HG02943 (cell line): Measurements from ENCODE around the gene RPS29.
"Not testable (repeated sequence)": the region's sequence is repeated elsewhere in the genome, so short reads cannot be mapped to it uniquely, and the experiment has no call there.

Experiments
- ATAC-seq: cut with Tn5 transposase; IDR thresholded peaks from one replicate; pipeline ENCODE4 v1.9.1; 2021; ENCODE audit warnings: mild to moderate bottlenecking, low read depth, moderate library complexity; ENCODE audit not compliant: unreplicated experiment

The RPS29 gene

DNA sequence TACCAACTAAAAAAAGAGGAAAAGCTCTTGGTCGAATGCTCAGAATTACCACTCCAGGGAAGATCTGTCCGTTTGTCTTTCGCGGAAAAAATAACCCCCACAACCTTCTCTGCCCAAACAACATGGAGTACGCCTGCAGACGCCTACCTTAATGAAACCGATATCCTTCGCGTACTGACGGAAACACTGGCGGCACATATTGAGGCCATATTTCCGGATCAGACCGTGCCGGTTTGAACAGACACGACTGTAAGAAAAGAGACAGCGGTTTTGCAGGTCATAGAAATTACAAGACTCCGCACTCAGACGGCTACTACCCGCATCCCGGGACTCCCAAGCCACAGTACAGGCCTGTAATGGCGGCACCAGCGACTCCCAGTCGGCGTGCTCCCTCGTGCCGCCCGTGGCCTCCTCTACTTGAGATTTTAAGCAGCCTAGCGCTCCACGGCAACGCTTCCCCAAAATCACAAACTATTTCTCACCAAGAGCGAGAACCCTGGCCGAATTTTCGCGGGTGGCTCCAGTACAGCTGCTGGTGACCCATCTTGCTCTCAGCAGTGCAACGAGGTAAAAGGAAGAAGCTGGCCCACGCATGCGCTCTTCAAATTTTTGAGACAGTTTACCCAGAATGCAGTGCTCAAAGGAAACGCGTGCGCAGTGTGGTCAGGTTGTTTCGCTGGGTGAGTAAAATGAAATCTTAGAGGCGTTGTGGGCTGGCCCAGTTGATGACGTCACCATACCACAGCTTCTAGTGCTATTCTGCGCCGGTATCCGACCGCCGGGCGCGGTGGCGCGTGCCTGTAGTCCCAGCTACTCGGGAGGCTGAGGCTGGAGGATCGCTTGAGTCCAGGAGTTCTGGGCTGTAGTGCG, at the start of gene RPS29:
TSS of gene RPS29 (minus strand) at position 578 of the 870 bp plus-strand sequence. CDS start at position 544, 34 bp downstream.
- peak; percentile 84 for ATAC-seq

DNA sequence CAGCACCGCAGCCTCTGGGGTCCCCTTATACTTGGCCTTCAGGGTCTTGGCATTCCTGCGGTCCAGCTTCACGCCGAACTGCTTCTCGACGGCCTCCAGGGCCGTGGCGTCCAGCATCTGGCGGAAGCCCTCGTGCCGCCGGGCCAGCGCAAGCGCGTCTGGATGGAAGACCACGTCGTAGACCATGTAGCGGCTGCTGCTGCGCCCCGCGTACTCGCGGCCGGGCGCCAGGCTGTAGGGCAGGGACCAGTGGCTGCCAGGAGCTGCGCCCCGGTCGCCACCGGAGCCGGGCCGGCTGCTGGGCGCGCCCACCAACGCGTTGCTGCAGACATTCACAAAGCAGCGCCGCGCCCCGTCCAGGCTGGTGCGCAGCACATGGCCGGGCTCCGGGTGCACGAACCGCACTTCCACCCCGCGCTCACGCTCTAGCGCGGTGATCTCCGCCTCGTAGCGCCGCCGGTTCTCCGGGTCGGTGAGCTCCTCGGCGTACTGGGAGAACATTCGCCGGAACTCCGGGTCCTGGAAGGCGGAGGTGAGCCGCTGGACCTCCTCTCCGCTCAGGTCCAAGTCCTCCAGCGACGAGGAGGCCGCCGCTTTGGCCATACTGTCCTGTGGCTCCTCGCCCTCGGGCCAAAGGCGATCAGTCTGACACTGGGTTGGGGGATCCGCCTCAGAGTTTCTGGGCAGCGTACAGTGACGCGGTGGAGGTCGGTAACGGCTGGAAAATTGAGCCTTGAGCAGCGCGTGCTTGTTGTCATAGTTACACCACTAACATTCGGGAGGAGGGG, 48.6 kb upstream of the RPS29 start, which contains the start of gene DNAAF2:
TSS of gene DNAAF2 (minus strand) at position 698 of the 788 bp plus-strand sequence. CDS start at position 603, 95 bp downstream.
- peak; percentile 29 for ATAC-seq

DNA sequence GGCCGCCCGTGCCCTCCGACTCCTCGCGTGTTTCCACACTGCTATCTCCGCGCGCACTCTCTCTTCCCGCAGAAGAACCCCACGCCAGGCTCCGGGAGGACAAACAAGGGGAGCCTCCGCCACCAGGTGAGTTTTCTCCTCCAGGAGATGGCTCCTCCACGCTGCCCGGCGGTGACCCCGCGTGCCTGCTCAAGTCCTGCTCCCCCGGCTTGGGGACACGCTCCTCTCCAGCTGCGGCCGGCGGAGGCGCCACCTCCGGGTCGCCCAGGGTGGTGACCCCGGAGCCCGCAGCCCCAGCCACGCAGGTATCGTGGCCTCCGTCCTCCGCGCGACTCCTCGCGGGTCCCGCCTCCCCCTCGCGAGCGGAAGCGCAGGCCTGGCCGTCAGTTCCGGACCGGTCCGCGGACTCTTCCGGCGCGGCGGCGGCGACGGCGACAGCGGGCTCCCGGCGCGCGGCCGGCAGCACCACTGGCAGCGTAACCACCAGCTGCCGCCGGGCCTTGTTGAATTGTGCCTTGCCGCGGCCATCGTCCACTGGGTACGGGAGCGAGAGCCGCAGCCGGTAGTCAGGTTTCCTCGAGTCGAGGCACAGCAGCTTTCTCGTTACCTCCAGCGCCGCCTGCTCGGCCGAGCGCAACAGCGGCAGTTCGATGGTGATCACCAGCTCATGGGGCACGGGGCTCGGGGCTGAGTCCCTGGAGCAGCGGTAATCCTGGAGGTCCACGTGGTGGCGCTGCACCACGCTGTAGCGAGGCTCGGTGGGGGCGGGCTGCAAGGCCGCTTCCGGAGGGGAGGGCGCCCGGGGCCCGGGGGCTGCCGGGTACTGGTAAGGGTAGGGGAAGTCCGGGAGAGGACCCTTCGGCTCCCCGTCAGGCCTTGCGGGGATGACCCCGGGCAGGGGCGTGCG, 47.7 kb upstream of the RPS29 start:
- peak; percentile 73 for ATAC-seq

DNA sequence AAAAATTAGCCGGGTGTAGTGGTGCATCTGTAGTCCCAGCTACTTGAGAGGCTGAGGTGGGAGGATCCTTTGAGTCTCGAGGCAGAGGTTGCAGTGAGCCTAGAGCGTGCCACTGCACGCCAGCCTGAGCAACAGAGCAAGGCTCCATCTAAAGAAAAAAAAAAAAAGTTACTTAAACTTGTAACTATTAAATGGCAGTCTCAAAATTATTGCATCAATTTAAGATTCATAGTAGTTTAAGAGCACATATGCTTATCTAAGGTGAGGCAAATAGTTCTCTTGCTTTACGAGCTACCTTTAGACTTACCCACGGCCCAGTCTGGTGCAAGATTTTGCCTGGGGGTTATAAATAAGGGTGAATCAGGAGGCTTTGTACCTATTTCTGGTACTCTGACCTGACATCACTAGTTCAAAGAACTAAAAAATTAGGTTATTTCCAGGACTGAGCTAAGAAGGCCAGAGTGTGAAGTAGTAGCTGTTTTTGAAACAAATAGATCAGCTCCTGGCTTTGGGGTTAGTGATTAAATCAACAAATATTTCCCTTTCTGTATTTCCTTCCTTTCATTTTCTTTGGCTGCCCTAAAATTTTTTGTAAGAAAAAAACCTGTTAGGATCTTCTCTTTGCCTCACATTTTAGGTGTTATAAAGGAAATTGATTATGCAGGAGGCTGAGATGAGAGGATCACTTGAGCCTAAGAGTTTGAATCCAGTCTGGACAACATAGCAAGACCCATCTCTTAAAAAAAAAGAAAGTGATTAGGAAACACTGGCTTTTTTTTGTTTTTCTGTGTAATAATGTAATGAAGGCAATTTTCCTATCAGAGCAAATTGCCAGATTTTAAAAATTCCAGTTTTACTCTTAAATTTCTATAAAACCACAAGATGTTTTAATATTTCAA, 38.0 kb upstream of the RPS29 start:
- no peak for ATAC-seq

DNA sequence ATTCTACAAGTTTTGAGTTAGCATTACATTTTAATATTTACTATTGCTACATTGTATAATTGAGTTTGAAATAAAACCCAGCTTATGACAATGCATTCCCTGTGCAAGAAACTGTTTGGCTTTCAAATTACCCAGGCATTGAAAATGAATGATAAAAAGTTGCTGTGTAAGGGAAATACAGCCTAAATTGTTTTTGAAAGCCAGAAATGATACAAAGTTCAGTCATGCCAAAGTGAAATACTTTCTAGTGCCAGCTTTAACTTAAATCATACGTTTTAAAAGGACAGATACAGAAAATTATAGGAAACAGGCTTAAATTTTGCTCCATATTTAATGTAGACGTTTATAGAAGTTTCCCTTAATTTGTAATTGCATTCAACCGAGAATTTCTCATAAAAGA, 37.2 kb upstream of the RPS29 start:
- no peak for ATAC-seq

DNA sequence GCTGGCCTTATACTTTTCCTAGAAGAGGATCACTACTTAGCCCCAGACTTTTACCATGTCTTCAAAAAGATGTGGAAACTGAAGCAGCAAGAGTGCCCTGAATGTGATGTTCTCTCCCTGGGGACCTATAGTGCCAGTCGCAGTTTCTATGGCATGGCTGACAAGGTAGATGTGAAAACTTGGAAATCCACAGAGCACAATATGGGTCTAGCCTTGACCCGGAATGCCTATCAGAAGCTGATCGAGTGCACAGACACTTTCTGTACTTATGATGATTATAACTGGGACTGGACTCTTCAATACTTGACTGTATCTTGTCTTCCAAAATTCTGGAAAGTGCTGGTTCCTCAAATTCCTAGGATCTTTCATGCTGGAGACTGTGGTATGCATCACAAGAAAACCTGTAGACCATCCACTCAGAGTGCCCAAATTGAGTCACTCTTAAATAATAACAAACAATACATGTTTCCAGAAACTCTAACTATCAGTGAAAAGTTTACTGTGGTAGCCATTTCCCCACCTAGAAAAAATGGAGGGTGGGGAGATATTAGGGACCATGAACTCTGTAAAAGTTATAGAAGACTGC, 35.9 kb upstream of the RPS29 start:
- ATAC-seq: no peak

DNA sequence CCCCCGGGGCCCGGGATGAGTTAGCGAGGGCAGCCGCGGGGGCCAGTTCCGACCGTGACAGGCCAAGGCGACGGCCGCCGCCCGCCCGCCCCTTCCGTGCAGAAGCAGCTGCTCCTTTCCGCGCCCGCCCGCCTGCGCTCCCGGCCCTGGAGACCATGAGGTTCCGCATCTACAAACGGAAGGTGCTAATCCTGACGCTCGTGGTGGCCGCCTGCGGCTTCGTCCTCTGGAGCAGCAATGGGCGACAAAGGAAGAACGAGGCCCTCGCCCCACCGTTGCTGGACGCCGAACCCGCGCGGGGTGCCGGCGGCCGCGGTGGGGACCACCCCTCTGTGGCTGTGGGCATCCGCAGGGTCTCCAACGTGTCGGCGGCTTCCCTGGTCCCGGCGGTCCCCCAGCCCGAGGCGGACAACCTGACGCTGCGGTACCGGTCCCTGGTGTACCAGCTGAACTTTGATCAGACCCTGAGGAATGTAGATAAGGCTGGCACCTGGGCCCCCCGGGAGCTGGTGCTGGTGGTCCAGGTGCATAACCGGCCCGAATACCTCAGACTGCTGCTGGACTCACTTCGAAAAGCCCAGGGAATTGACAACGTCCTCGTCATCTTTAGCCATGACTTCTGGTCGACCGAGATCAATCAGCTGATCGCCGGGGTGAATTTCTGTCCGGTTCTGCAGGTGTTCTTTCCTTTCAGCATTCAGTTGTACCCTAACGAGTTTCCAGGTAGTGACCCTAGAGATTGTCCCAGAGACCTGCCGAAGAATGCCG, 35.1 kb upstream of the RPS29 start:
- peak; percentile 29 for ATAC-seq

DNA sequence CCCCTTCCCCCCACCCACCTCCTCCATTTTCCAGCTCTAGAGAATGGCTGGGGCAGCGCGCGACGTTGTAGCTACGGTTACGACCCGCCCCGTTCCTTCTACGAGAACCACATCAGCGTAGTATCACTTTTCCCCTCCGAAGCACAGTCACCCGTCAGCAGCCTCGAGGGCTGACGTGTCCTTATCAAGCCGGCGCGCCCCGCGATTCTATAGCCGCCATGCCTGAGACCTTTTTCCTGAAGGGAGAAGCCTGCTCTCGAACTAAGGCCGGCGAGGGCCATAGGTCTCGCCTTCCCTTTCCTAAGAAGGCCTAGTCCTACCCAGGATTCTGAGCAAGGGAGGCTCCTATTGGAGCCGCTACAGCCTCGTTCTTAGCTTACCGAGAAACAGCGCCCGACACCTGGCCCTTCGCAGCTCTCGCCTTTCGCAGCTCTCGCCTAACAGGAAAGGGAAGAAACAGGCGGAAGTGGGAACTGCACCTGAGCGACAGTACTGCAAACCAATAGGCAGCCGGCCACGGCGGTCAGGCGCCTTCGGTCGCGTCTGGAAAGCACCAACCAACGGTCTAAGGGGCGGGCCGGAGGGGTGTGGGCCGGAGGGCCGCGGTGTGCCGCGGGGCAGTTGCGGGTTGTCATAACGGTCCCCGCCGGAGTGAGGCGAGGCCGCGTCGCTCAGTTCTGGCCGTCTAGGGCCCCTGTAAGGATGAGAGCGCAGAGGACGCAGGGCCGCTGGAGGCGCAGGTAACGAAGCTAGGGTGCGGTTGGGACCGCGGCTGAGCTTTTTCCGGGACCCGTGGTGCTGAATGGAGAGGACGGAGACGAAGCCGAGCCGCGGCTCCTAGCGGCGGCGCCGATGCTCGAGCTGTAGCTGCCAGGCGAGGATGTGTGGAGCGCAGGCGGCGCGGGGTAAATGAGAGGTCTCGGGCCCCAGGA, 34.3 kb upstream of the RPS29 start, which contains the start of the genes MGAT2 and RPL36AL:
TSS of gene MGAT2 (plus strand) at position 618 of the 932 bp plus-strand sequence. CDS start 470 bp downstream, outside the sequence.
TSS of gene RPL36AL (minus strand) at position 445 of the 932 bp plus-strand sequence. CDS start 1,522 bp downstream, outside the sequence.
- ATAC-seq: peak; percentile 95

DNA sequence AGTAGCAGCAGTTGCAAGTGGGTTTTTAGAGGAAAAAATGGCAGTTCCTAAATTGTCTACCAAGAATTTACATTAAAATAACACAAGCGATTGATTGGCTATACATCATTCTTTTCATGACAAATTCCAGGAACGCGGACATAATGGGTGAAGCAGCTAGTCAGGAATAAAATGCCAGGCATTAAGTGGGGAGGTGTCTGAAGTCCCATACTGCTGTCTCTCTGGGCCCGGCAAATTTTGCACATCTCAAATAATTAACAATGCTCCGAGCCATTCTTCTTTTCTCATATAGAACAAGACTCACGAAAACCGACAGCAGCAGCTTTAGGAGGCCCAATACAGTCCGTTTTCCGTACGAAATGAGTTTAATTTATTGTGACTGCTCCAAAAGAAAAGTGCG, 33.5 kb upstream of the RPS29 start:
- no peak for ATAC-seq

DNA sequence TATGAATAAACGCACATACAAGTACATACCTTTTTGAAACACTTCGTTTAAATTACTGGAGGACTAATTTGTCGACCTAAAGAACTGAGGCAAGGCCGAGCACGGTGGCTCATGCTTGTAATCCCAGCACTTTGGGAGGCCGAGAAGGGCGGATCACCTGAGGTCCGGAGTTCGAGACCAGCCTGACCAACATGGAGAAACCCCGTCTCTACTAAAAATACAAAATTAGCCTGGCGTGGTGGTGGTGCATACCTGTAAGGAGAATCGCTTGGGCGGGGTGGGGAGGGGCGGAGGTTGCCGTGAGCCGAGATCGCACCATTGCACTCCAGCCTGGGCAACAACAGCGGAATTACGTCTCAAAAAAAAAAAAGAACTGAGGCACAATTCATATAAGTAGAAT, 33.1 kb upstream of the RPS29 start:
- ATAC-seq: not testable (repeated sequence)

DNA sequence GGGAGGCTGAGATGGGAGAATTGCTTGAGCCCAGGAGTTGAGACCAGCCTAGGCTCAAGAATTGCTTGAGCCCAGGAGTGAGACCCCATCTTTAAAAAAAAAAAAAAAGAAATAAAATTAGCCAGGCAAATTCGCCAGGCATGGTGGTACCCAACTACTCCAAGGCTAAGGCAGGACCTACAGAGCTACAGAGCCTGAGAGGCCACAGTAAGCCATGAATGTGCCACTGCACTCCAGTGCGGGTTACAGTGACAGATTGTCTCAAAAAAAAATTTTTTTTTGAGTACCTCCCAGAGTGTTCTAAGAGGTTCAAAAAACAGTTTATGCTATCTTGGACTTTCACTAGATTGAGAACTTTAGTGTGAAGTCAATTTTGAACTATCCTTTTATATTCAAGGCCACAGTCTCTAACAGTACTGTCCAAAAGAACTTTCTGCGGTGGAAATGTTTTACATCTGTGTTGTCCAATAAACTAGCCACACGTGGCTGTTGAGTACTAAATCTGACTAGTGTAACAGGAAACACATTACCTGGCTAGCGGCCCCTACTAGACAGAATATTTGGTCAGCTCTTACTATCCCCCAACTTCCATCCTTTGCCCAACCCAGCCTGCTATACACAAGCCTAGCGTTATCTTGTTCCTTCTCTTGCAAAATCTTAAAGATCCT, 31.8 kb upstream of the RPS29 start:
- no peak for ATAC-seq

DNA sequence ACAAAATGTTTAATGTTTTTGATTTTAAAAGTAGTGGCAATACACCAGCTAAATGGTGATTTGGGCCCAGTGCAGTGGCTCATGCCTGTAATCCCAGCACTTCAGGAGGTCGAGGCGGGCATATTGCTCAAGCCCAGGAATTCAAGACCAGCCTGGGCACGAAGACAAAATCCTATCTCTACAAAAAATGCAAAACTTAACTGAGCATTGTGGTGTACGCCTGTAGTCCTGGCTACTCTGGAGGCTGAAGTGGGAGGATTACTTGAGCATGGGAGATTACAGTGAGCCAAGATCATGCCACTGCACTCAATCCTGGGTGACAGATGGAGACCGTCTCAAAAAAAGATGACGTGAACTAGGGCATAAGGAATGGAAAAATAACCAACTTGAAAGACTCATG, 29.6 kb upstream of the RPS29 start:
- no peak for ATAC-seq

DNA sequence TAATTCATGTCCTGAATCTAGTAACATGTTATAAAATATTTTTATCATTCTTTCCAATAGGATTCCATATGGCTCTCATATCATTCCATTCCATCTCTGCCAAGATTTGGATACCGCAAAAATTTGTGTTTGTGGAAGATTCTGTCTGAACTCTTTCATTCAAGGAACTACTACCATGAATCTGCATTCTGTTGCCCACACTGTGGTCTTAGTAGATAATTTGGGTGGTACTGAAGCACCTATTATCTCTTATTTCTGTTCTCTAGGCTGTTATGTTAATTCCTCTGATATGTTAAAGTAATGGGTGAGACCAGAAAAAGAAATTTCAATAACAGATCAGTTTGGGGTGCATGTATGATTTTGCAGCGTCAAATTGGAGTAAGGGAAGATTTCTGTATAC, 28.0 kb upstream of the RPS29 start:
- no peak for ATAC-seq

DNA sequence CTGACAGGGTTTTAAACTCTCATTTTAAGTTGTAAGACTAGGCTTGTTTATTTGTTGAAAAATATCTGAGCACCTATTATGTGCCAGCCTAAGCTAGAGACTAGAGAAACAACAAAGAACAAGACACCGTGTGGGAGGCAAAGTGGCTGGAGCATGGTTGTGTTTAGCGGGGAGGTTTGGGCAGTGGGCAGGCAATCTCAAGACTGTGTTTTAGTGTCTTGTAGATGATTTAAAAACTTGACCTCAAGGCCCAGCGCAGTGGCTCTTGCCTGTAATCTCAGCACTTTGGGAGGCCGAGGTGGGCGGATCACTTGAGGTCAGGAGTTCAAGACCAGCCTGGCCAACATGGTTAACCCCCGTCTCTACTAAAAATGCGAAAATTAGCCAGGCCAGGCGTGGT, 26.5 kb upstream of the RPS29 start:
- no peak for ATAC-seq

DNA sequence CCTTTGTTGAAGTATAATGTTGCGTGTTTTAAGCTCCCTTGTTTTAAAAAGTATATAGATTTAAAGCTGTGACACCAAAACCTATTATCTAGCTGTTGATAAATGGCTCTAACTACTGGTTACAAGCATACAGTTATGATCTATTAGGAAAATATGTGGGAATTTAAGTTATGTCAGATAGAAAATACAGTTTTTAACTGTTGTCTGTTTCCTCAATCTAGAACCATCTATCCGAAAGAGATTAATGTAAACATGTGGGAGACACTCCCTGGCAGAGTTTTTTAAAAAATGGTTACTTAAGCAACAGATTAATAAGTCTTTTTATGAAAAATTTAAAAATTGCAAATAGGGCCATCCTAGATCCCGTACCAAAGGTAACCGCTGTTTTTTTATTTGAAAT, 26.1 kb upstream of the RPS29 start:
- ATAC-seq: no peak

DNA sequence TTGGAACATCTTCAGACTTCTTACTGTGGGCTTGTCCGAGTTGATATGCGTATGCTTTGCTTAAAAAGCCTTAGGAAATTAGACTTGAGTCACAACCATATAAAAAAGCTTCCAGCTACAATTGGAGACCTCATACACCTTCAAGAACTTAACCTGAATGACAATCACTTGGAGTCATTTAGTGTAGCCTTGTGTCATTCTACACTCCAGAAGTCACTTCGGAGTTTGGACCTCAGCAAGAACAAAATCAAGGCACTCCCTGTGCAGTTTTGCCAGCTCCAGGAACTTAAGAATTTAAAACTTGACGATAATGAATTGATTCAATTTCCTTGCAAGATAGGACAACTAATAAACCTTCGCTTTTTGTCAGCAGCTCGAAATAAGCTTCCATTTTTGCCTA, 21.4 kb upstream of the RPS29 start:
- ATAC-seq: no peak
